ENCODE measurements around the gene SCYL1. TPM values are rescaled to one million over a fixed set of nuclear protein-coding genes. Genes with fewer than 3 reads are reported as not detected.
A peak's percentile ranks its signal among the peaks of the same experiment; 100 is the strongest.

SCYL1 gene
- polyA plus RNA-seq, 3 donors from 2014 or later = 17.8 to 52.5 (median 23.3) TPM

- Mint-ChIP-seq H3K36me3 (peaks cover 0 to 8% (median 7%) of the 10 kb centered on the region in 3 donors), H3K9me3 (no peaks in the 10 kb centered on the region), H3K4me3 (no peak within 1 kb of the TSS), H3K4me1 (peaks cover 33 to 51% of the 10 kb centered on the region in 2 donors), H3K27ac (no peak within 1 kb of the TSS), H3K27me3 (ENCODE audit: low read depth in 3 of 3) (peaks cover 3 to 13% (median 12%) of the 10 kb centered on the region in 3 donors)
- DNase-seq = peak; percentile 90 to 95 (median 94)
These were observed 25.7 kb upstream of the SCYL1 start, which contains the start of gene MALAT1 for GRCh38 chr11:65498977-65499712. Gene MALAT1 (plus strand): TSS chr11:65499045.

- peaks cover 10 to 18% (median 13%) of the 10 kb centered on the region in 3 donors for H3K27me3 Mint-ChIP-seq (ENCODE audit: low read depth in 3 of 3)
- peaks cover 0 to 15% (median 14%) of the 10 kb centered on the region in 3 donors for H3K36me3 Mint-ChIP-seq
- H3K27ac Mint-ChIP-seq = no peak overlapping the region
- DNase-seq = peak in 1 of 3 donors; percentile 34
- no peak overlapping the region for H3K4me3 Mint-ChIP-seq
- H3K4me1 Mint-ChIP-seq = peaks cover 40 to 58% of the 10 kb centered on the region in 2 donors
- H3K9me3 Mint-ChIP-seq = no peaks in the 10 kb centered on the region
These were observed 25.0 kb upstream of the SCYL1 start for GRCh38 chr11:65499713-65500386.

- DNase-seq = peak; percentile 43 to 63 (median 52)
- Mint-ChIP-seq H3K9me3 (no peaks in the 10 kb centered on the region), H3K36me3 (peaks cover 0 to 20% (median 20%) of the 10 kb centered on the region in 3 donors), H3K27me3 (ENCODE audit: low read depth in 3 of 3) (peaks cover 12 to 20% (median 13%) of the 10 kb centered on the region in 3 donors), H3K4me3 (no peak overlapping the region), H3K27ac (no peak overlapping the region), H3K4me1 (peaks cover 47 to 65% of the 10 kb centered on the region in 2 donors)
These were observed 24.3 kb upstream of the SCYL1 start for GRCh38 chr11:65500387-65501185.

DNA sequence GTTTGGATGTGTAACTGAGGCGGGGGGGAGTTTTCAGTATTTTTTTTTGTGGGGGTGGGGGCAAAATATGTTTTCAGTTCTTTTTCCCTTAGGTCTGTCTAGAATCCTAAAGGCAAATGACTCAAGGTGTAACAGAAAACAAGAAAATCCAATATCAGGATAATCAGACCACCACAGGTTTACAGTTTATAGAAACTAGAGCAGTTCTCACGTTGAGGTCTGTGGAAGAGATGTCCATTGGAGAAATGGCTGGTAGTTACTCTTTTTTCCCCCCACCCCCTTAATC lies 23.8 kb upstream of the SCYL1 start:
- Mint-ChIP-seq H3K27me3 (ENCODE audit: low read depth in 3 of 3) (peaks cover 13 to 20% (median 17%) of the 10 kb centered on the region in 3 donors), H3K4me3 (no peak overlapping the region), H3K36me3 (peaks cover 0 to 26% (median 25%) of the 10 kb centered on the region in 3 donors), H3K4me1 (peaks cover 51 to 69% of the 10 kb centered on the region in 2 donors), H3K9me3 (no peaks in the 10 kb centered on the region), H3K27ac (no peak overlapping the region)
- DNase-seq = no peak

DNA sequence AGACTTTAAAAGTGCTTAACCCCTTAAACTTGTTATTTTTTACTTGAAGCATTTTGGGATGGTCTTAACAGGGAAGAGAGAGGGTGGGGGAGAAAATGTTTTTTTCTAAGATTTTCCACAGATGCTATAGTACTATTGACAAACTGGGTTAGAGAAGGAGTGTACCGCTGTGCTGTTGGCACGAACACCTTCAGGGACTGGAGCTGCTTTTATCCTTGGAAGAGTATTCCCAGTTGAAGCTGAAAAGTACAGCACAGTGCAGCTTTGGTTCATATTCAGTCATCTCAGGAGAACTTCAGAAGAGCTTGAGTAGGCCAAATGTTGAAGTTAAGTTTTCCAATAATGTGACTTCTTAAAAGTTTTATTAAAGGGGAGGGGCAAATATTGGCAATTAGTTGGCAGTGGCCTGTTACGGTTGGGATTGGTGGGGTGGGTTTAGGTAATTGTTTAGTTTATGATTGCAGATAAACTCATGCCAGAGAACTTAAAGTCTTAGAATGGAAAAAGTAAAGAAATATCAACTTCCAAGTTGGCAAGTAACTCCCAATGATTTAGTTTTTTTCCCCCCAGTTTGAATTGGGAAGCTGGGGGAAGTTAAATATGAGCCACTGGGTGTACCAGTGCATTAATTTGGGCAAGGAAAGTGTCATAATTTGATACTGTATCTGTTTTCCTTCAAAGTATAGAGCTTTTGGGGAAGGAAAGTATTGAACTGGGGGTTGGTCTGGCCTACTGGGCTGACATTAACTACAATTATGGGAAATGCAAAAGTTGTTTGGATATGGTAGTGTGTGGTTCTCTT lies 23.2 kb upstream of the SCYL1 start:
- no peak overlapping the region for H3K4me3 Mint-ChIP-seq
- H3K27me3 Mint-ChIP-seq (ENCODE audit: low read depth in 3 of 3) = peaks cover 13 to 23% (median 17%) of the 10 kb centered on the region in 3 donors
- DNase-seq = peak in 2 of 3 donors; percentile 21 to 34
- no peaks in the 10 kb centered on the region for H3K9me3 Mint-ChIP-seq
- H3K27ac Mint-ChIP-seq = no peak overlapping the region
- peaks cover 0 to 31% (median 30%) of the 10 kb centered on the region in 3 donors for H3K36me3 Mint-ChIP-seq
- peaks cover 51 to 69% of the 10 kb centered on the region in 2 donors for H3K4me1 Mint-ChIP-seq

DNA sequence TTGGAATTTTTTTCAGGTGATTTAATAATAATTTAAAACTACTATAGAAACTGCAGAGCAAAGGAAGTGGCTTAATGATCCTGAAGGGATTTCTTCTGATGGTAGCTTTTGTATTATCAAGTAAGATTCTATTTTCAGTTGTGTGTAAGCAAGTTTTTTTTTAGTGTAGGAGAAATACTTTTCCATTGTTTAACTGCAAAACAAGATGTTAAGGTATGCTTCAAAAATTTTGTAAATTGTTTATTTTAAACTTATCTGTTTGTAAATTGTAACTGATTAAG lies 22.7 kb upstream of the SCYL1 start:
- peaks cover 51 to 69% of the 10 kb centered on the region in 2 donors for H3K4me1 Mint-ChIP-seq
- no peak for DNase-seq
- no peak overlapping the region for H3K4me3 Mint-ChIP-seq
- H3K9me3 Mint-ChIP-seq = no peaks in the 10 kb centered on the region
- peaks cover 15 to 28% (median 21%) of the 10 kb centered on the region in 3 donors for H3K27me3 Mint-ChIP-seq (ENCODE audit: low read depth in 3 of 3)
- H3K27ac Mint-ChIP-seq = peak overlapping the region in 2 of 6 donors; percentile 47 to 87
- H3K36me3 Mint-ChIP-seq = peaks cover 0 to 31% (median 30%) of the 10 kb centered on the region in 3 donors

GRCh38 chr11:65502555-65503367 lies 22.1 kb upstream of the SCYL1 start:
- DNase-seq = peak in 2 of 3 donors; percentile 30 to 32
- Mint-ChIP-seq H3K9me3 (no peaks in the 10 kb centered on the region), H3K36me3 (peaks cover 0 to 31% (median 30%) of the 10 kb centered on the region in 3 donors), H3K27ac (peak overlapping the region in 2 of 6 donors; percentile 47 to 87), H3K4me3 (no peak overlapping the region), H3K4me1 (peaks cover 55 to 73% of the 10 kb centered on the region in 2 donors), H3K27me3 (ENCODE audit: low read depth in 3 of 3) (peaks cover 13 to 32% (median 26%) of the 10 kb centered on the region in 3 donors)

- Mint-ChIP-seq H3K36me3 (peaks cover 0 to 31% (median 30%) of the 10 kb centered on the region in 3 donors), H3K4me3 (no peak overlapping the region), H3K27ac (peak overlapping the region in 5 of 6 donors; percentile 43 to 90 (median 87)), H3K9me3 (no peaks in the 10 kb centered on the region), H3K4me1 (peaks cover 54 to 71% of the 10 kb centered on the region in 2 donors), H3K27me3 (ENCODE audit: low read depth in 3 of 3) (peaks cover 13 to 35% (median 31%) of the 10 kb centered on the region in 3 donors)
- peak in 1 of 3 donors; percentile 23 for DNase-seq
These were observed 21.4 kb upstream of the SCYL1 start for GRCh38 chr11:65503368-65503948.

GRCh38 chr11:65503949-65504673 lies 20.8 kb upstream of the SCYL1 start:
- Mint-ChIP-seq H3K36me3 (peaks cover 0 to 31% (median 30%) of the 10 kb centered on the region in 3 donors), H3K9me3 (no peaks in the 10 kb centered on the region), H3K27ac (peak overlapping the region in 5 of 6 donors; percentile 83 to 90 (median 87)), H3K27me3 (ENCODE audit: low read depth in 3 of 3) (peaks cover 13 to 40% (median 31%) of the 10 kb centered on the region in 3 donors), H3K4me3 (no peak overlapping the region), H3K4me1 (peaks cover 54 to 67% of the 10 kb centered on the region in 2 donors)
- peak in 1 of 3 donors; percentile 18 for DNase-seq

GRCh38 chr11:65504674-65505465 lies 20.0 kb upstream of the SCYL1 start:
- peak in 2 of 3 donors; percentile 16 to 24 for DNase-seq
- Mint-ChIP-seq H3K4me3 (no peak overlapping the region), H3K27me3 (ENCODE audit: low read depth in 3 of 3) (peaks cover 13 to 40% (median 32%) of the 10 kb centered on the region in 3 donors), H3K9me3 (no peaks in the 10 kb centered on the region), H3K4me1 (peaks cover 56 to 67% of the 10 kb centered on the region in 2 donors), H3K27ac (peak overlapping the region in 5 of 6 donors; percentile 83 to 90 (median 87)), H3K36me3 (peaks cover 0 to 31% (median 30%) of the 10 kb centered on the region in 3 donors)

Measured in immature natural killer cell (primary cell).